Esophagus squamous epithelium (tissue), 5 donors: ENCODE data around the gene ALDH3A1. TPM values are rescaled to one million over a fixed set of nuclear protein-coding genes. Genes with fewer than 3 reads are reported as not detected.

Source experiments
- DNase-seq: peaks from one replicate; lab custom pipeline; 2025; lab: John Stamatoyannopoulos, UW
- H3K27ac ChIP-seq, 4 donors: fragments of 200-600 bp; sonication (generic); one replicate each; pipeline ENCODE4 v1.5.1; 2016 to 2019; ENCODE audit warnings: mild to moderate bottlenecking in 1 of 4
- H3K27me3 ChIP-seq, 4 donors: fragments of 200-600 bp; sonication (generic); 1 replicate in 3 of 4; 2 replicates in 1 of 4; pipeline versions ENCODE4 v1.5.1 to v1.6.0; 2017 to 2021; ENCODE audit warnings: antibody characterized with exemption in 1 of 4
- H3K36me3 ChIP-seq, 3 donors: fragments of 200-600 bp; sonication (generic); one replicate each; pipeline ENCODE4 v1.5.1; 2016 to 2019
- H3K4me1 ChIP-seq, 3 donors: fragments of 200-600 bp; sonication (generic); one replicate each; pipeline ENCODE4 v1.5.1; 2017 to 2019
- H3K4me3 ChIP-seq, 4 donors: fragments of 200-600 bp; sonication (generic); 1 replicate in 3 of 4; 2 replicates in 1 of 4; pipeline ENCODE4 v1.5.1; 2016 to 2019; ENCODE audit warnings: mild to moderate bottlenecking in 2 of 4, moderate library complexity in 1 of 4
- H3K9me3 ChIP-seq, 3 donors: fragments of 200-600 bp; sonication (generic); one replicate each; pipeline ENCODE4 v1.5.1; 2016 to 2019
- CTCF ChIP-seq, 6 experiments: fragments of 450-650 bp in 4 of 6; fragments of 200-600 bp in 2 of 6; sonication (generic) in 2 of 6; IDR thresholded peaks; one replicate each; pipeline ENCODE4 v1.5.1; 2016 to 2019; ENCODE audit warnings: antibody characterized with exemption in 6 of 6, mild to moderate bottlenecking in 4 of 6, moderate library complexity in 4 of 6
- POLR2A ChIP-seq, 4 donors: fragments of 450-650 bp; IDR thresholded peaks; one replicate each; pipeline ENCODE4 v1.6.1; 2017; ENCODE audit warnings: antibody characterized with exemption in 4 of 4, mild to moderate bottlenecking in 4 of 4, moderate library complexity in 3 of 4
- WGBS, 2 donors: methylation state at CpG; one replicate each; pipeline ENCODE4 v1.1.5; 2018; 5-methylcytosine and 5-hydroxymethylcytosine counted together
- intact Hi-C: fragments of 100-400 bp; cut with DNase I; formaldehyde crosslinking; loops from one replicate; pipeline ENCODE4 v1.15.0; 2022
- total RNA-seq, 4 donors: library from RNA; depleted of rRNA; stranded (reverse); fragments of >200 nt; gene quantifications; one replicate each; pipeline ENCODE4 v1.1.0, GENCODE V29; 2016
- donor health status: DM: yes; HTN: yes; CAD: no.

The ALDH3A1 gene
- total RNA-seq, 4 donors from 2014 or later = 480 to 2,454 (median 606) TPM

GRCh38 chr17:19720631-19721426 lies 27.3 kb downstream of the ALDH3A1 start:
- H3K27ac ChIP-seq = peak overlapping the region; percentile 24 to 67 (median 44)
- DNase-seq = no peak
- H3K4me3 ChIP-seq = no peak overlapping the region
- no peaks in the 10 kb centered on the region for H3K27me3 ChIP-seq
- H3K4me1 ChIP-seq = peaks cover 29 to 93% (median 62%) of the 10 kb centered on the region in 3 donors
- H3K36me3 ChIP-seq = no peaks in the 10 kb centered on the region
- H3K9me3 ChIP-seq = no peaks in the 10 kb centered on the region
- TF ChIP-seq POLR2A (IDR thresholded peaks at IDR 0.05) (no peak), CTCF (IDR thresholded peaks at IDR 0.05) (no peak)
- intact Hi-C loops = no loop called here
- WGBS, 2 donors = 40 to 57% methylated on average over 6 to 7 of the region's 9 CpGs

DNA sequence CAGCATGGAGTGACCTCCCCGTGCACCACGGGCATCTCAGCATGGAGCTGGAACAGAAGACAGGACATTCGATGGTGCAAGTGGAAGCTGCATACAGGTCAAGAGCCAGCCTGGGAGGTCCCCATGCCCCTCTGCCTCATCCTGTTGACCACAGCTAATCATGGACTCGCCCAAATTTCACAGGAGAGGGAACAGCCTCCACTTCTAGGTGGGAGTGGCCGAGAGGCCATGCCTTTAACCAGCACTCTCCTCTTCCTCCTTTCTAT lies 28.0 kb downstream of the ALDH3A1 start:
- H3K27me3 ChIP-seq = no peaks in the 10 kb centered on the region
- intact Hi-C loops = no loop called here
- H3K27ac ChIP-seq = peak overlapping the region in 3 of 4 donors; percentile 32 to 67 (median 55)
- H3K9me3 ChIP-seq = no peaks in the 10 kb centered on the region
- DNase-seq = no peak
- 61 to 66% methylated on average over 4 to 5 of the region's 5 CpGs for WGBS, 2 donors
- H3K4me3 ChIP-seq = no peak overlapping the region
- H3K36me3 ChIP-seq = no peaks in the 10 kb centered on the region
- no peak for TF ChIP-seq CTCF (IDR thresholded peaks at IDR 0.05)
- TF ChIP-seq POLR2A (IDR thresholded peaks at IDR 0.05) = no peak
- peaks cover 29 to 87% (median 56%) of the 10 kb centered on the region in 3 donors for H3K4me1 ChIP-seq

- no peak for DNase-seq
- H3K9me3 ChIP-seq = no peaks in the 10 kb centered on the region
- intact Hi-C loops = no loop called here
These were observed 28.5 kb downstream of the ALDH3A1 start for GRCh38 chr17:19719355-19720209.

DNA sequence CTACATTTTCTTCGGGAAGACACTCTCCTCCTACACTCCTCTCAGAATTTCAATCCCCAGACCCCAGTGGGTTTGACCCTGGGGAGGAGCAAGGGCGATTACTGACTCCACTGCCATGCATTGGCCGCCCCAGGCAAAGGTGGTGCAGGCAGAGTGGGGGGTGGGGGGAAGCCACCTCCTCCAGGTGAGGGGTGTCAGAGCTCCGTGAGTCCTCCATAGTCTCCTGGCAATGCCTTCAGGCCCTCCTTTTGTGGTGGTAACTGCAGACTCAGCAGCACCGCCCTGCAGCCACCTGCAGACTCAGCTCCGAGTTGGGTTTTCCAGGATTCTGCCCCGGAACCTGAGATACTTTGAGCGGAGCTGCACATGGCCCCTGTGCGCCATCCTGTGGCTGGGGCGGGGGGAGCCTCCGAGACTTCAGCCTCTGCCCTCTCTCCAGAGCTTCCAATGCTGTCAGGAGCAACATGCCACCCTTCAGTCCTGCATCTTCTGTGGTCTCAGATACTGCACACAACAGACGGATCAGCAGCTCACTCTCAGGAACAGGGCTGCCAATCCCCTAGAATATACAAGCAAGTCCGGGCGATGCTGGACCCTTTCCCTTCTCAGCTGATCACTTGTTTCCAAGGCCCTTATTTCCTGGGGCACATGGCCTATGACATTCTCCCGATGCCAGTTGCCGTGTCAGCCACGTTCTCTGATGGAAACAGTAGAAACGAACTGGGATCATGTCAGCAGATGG lies 29.3 kb downstream of the ALDH3A1 start:
- H3K27me3 ChIP-seq = no peaks in the 10 kb centered on the region
- peaks cover 18 to 80% (median 43%) of the 10 kb centered on the region in 3 donors for H3K4me1 ChIP-seq
- TF ChIP-seq POLR2A (IDR thresholded peaks at IDR 0.05) = no peak
- peak in 5 of 6 experiments; percentile 22 to 70 (median 58) for TF ChIP-seq CTCF (IDR thresholded peaks at IDR 0.05)
- WGBS, 2 donors = 49 to 62% methylated on average over 6 to 9 of the region's 18 CpGs
- DNase-seq = no peak
- H3K27ac ChIP-seq = peak overlapping the region; percentile 38 to 82 (median 58)
- no peaks in the 10 kb centered on the region for H3K36me3 ChIP-seq
- no peak overlapping the region for H3K4me3 ChIP-seq
- H3K9me3 ChIP-seq = no peaks in the 10 kb centered on the region
- intact Hi-C loops = no loop called here

More at GRCh38 chr17:19719355-19720209, 28.5 kb downstream of the ALDH3A1 start:
- Histone ChIP-seq H3K4me3 (no peak overlapping the region), H3K27ac (peak overlapping the region; percentile 38 to 82 (median 58)), H3K27me3 (no peaks in the 10 kb centered on the region), H3K36me3 (no peaks in the 10 kb centered on the region), H3K4me1 (peaks cover 23 to 85% (median 51%) of the 10 kb centered on the region in 3 donors)
- TF ChIP-seq POLR2A (IDR thresholded peaks at IDR 0.05) = no peak
- TF ChIP-seq CTCF (IDR thresholded peaks at IDR 0.05) = no peak
- WGBS, 2 donors = 84 to 87% methylated on average over 13 to 14 of the region's 23 CpGs
